Activated B cell treated with CpG ODN at 0.5 μM for 24 hours (primary cell): ENCODE results near the gene CAMP. TPM values are rescaled to one million over a fixed set of nuclear protein-coding genes. Genes with fewer than 3 reads are reported as not detected.

Experiments used
- ATAC-seq: fragments of 200-7000 bp; cut with Tn5 transposase; one replicate; pipeline ENCODE4 v1.10.0; 2021; ENCODE audit warnings: low read depth, mild to moderate bottlenecking, moderate library complexity
- CTCF ChIA-PET: fragments of 350-600 bp; sonication (Branson Sonifier 250); formaldehyde crosslinking; loops from one replicate; lab custom pipeline; 2021; ENCODE audit warnings: antibody characterized with exemption; lab: Charles Lee
- POLR2A ChIA-PET: fragments of 350-600 bp; sonication (Branson Sonifier 250); formaldehyde crosslinking; loops from one replicate; lab custom pipeline; 2021; ENCODE audit warnings: antibody characterized with exemption; lab: Charles Lee
- DNase-seq: peaks from one replicate; pipeline ENCODE4 v3.0.0; 2022
- H3K27ac Mint-ChIP-seq: one replicate; pipeline ENCODE4 v1.8.0; 2020; ENCODE audit warnings: mixed read lengths
- H3K27me3 Mint-ChIP-seq: one replicate; pipeline ENCODE4 v1.8.0; 2021; ENCODE audit warnings: mixed read lengths
- H3K36me3 Mint-ChIP-seq: one replicate; pipeline ENCODE4 v1.8.0; 2021; ENCODE audit warnings: low read depth, mixed read lengths
- H3K4me1 Mint-ChIP-seq: one replicate; pipeline ENCODE4 v1.8.0; 2021; ENCODE audit warnings: mixed read lengths
- H3K4me3 Mint-ChIP-seq: one replicate; pipeline ENCODE4 v1.8.0; 2020; ENCODE audit warnings: mild to moderate bottlenecking, mixed read lengths
- H3K9me3 Mint-ChIP-seq: one replicate; pipeline ENCODE4 v1.8.0; 2020; ENCODE audit warnings: mixed read lengths
- CTCF ChIP-seq: fragments of 200-600 bp; IDR thresholded peaks from one replicate; pipeline ENCODE4 v1.8.0; 2022; ENCODE audit warnings: antibody characterized with exemption, mild to moderate bottlenecking
- intact Hi-C: fragments of 100-400 bp; cut with micrococcal nuclease; formaldehyde crosslinking; loops from one replicate; pipeline ENCODE4 v1.15.1; 2024
- total RNA-seq: library from RNA; stranded (reverse); gene quantifications from 2 replicates; pipeline ENCODE4 v1.2.3, GENCODE V29; 2022

CAMP gene
- total RNA-seq, 1 donor from 2014 or later: not detected

- Mint-ChIP-seq H3K9me3 (no peaks in the 10 kb centered on the region), H3K27me3 (no peaks in the 10 kb centered on the region), H3K4me3 (peak overlapping the region; percentile 92), H3K36me3 (peaks cover under 1% of the 10 kb centered on the region), H3K27ac (peak overlapping the region; percentile 94), H3K4me1 (peaks cover 17% of the 10 kb centered on the region)
- TF ChIP-seq CTCF: no peak
- DNase-seq: no peak
- intact Hi-C loops: no loop called here
- ChIA-PET CTCF (interaction anchor here (0.8 to 2.6 kb wide), 2 partner anchors 151 to 196 kb away, joined by 3 to 13 read pairs; no protein-coding TSS in a partner anchor), POLR2A (interaction anchor here (0.5 to 2.5 kb wide), 13 partner anchors 8 to 1671 kb away, joined by 3 to 19 read pairs (median 4); partner anchors contain the start of genes ATRIP, CAMP, CCDC51 and CDC25A)
- no peak for ATAC-seq
Measured at GRCh38 chr3:48240000-48240963, 17.0 kb downstream of the CAMP start.

- Mint-ChIP-seq H3K36me3 (peaks cover 2% of the 10 kb centered on the region), H3K27ac (peak overlapping the region; percentile 94), H3K9me3 (no peaks in the 10 kb centered on the region), H3K27me3 (no peaks in the 10 kb centered on the region), H3K4me1 (peaks cover 17% of the 10 kb centered on the region), H3K4me3 (peak overlapping the region; percentile 92)
- ATAC-seq (no peak), DNase-seq (no peak)
- ChIA-PET CTCF (interaction anchor here (1.1 to 2.6 kb wide), 2 partner anchors 48 to 194 kb away, joined by 3 to 13 read pairs; no protein-coding TSS in a partner anchor), POLR2A (interaction anchor here (0.6 to 2.5 kb wide), 9 partner anchors 19 to 1263 kb away, joined by 3 to 19 read pairs (median 5); partner anchors contain the start of genes CAMP, CCDC51, NME6 and TMA7)
- no peak for TF ChIP-seq CTCF
- intact Hi-C loops: loop anchor here (1.0 kb wide), 6 partner anchors 48 to 315 kb away; partner anchors contain the start of genes CDC25A and NME6
Measured at GRCh38 chr3:48241796-48242455, 18.6 kb downstream of the CAMP start.

GRCh38 chr3:48243886-48244285 lies 20.6 kb downstream of the CAMP start:
- no peak for TF ChIP-seq CTCF
- H3K4me1 Mint-ChIP-seq: peaks cover 20% of the 10 kb centered on the region
- H3K9me3 Mint-ChIP-seq: no peaks in the 10 kb centered on the region
- peak overlapping the region; percentile 4 for H3K27ac Mint-ChIP-seq
- DNase-seq (no peak), ATAC-seq (no peak)
- ChIA-PET CTCF (interaction anchor here (0.7 kb wide), 1 partner anchor 192 kb away, joined by 3 read pairs; no protein-coding TSS in a partner anchor), POLR2A (interaction anchor here (0.6 to 1.6 kb wide), 3 partner anchors 10 to 263 kb away, joined by 4 to 7 read pairs (median 6); no protein-coding TSS in a partner anchor)
- no peaks in the 10 kb centered on the region for H3K27me3 Mint-ChIP-seq
- H3K36me3 Mint-ChIP-seq: peaks cover 19% of the 10 kb centered on the region
- no peak overlapping the region for H3K4me3 Mint-ChIP-seq
- intact Hi-C loops: no loop called here

GRCh38 chr3:48244461-48244860 lies 21.2 kb downstream of the CAMP start:
- TF ChIP-seq CTCF: no peak
- H3K27me3 Mint-ChIP-seq: no peaks in the 10 kb centered on the region
- no peak for DNase-seq
- no peaks in the 10 kb centered on the region for H3K9me3 Mint-ChIP-seq
- no peak overlapping the region for H3K27ac Mint-ChIP-seq
- POLR2A ChIA-PET: interaction anchor here (0.6 kb wide), 1 partner anchor 55 kb away, joined by 3 read pairs; no protein-coding TSS in a partner anchor
- intact Hi-C loops: no loop called here
- CTCF ChIA-PET: interaction anchor here (0.7 kb wide), 1 partner anchor 192 kb away, joined by 3 read pairs; no protein-coding TSS in a partner anchor
- ATAC-seq: no peak
- H3K4me1 Mint-ChIP-seq: peaks cover 20% of the 10 kb centered on the region
- peaks cover 24% of the 10 kb centered on the region for H3K36me3 Mint-ChIP-seq
- H3K4me3 Mint-ChIP-seq: no peak overlapping the region
